HFFc6 (cell line): ENCODE data around the gene RBMS2. TPM values are rescaled to one million over a fixed set of nuclear protein-coding genes. Genes with fewer than 3 reads are reported as not detected.
"Not testable (repeated sequence)": the region's sequence is repeated elsewhere in the genome, so short reads cannot be mapped to it uniquely, and the experiment has no call there.

ENCODE experiments used
- DNase-seq: peaks from one replicate; pipeline ENCODE4 v3.0.0-alpha.2; 2018
- H3K27ac Mint-ChIP-seq: 2 replicates; pipeline ENCODE4 v1.8.0; 2020; ENCODE audit warnings: mild to moderate bottlenecking, mixed read lengths
- H3K27me3 Mint-ChIP-seq: 2 replicates; pipeline ENCODE4 v1.8.0; 2021; ENCODE audit warnings: mild to moderate bottlenecking, moderate library complexity, mixed read lengths; ENCODE audit not compliant: insufficient read depth
- H3K36me3 Mint-ChIP-seq: 2 replicates; pipeline ENCODE4 v1.8.0; 2021; ENCODE audit warnings: low read depth, mixed read lengths
- H3K4me1 Mint-ChIP-seq: 2 replicates; pipeline ENCODE4 v1.8.0; 2020; ENCODE audit warnings: low read depth, mixed read lengths
- H3K4me3 Mint-ChIP-seq: 2 replicates; pipeline ENCODE4 v1.8.0; 2020; ENCODE audit warnings: mild to moderate bottlenecking, moderate library complexity, mixed read lengths
- H3K9me3 Mint-ChIP-seq: 2 replicates; pipeline ENCODE4 v1.8.0; 2020; ENCODE audit warnings: mild to moderate bottlenecking, mixed read lengths
- total RNA-seq, 6 experiments: library from RNA; stranded (reverse); fragmentation: NEBNext Ultra II Directional; extraction: Animal tissue kit (Norgen Biotek cat#: 25700); gene quantifications; 2 replicates in 1 of 6; 3 replicates in 5 of 6; pipeline ENCODE4 v1.2.3, GENCODE V29; 2021
- TF ChIP-seq, protein P1 (sequence below): fragments of 200-600 bp; sonication (generic); IDR thresholded peaks from 2 replicates; pipeline ENCODE4 v1.5.0; 2021; ENCODE audit warnings: antibody characterized with exemption, mild to moderate bottlenecking

The RBMS2 gene
- total RNA-seq, 6 experiments from 2014 or later: 77.0 to 83.2 (median 81.7) TPM

DNA sequence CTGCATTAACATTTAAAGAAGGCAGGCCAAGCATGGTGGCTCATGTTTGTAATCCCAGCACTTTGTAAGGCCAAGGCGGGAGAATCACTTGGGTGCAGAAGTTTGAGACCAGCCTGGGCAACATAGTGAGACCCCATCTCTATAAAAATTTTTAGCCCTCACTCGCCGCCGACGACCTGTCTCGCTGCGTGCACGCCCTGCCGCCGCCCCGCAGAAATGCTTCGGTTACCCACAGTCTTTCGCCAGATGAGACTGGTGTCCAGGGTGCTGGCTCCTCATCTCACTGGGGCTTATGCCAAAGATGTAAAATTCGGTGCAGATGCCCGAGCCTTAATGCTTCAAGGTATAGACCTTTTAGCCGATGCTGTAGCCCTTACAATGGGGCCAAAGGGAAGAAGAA, 10.8 kb upstream of the RBMS2 start:
- Mint-ChIP-seq H3K27ac (no peak overlapping the region), H3K4me1 (peaks cover 8% of the 10 kb centered on the region), H3K4me3 (no peak overlapping the region), H3K9me3 (no peaks in the 10 kb centered on the region), H3K36me3 (no peaks in the 10 kb centered on the region), H3K27me3 (peaks cover 11% of the 10 kb centered on the region)
- TF ChIP-seq, protein P1, sequence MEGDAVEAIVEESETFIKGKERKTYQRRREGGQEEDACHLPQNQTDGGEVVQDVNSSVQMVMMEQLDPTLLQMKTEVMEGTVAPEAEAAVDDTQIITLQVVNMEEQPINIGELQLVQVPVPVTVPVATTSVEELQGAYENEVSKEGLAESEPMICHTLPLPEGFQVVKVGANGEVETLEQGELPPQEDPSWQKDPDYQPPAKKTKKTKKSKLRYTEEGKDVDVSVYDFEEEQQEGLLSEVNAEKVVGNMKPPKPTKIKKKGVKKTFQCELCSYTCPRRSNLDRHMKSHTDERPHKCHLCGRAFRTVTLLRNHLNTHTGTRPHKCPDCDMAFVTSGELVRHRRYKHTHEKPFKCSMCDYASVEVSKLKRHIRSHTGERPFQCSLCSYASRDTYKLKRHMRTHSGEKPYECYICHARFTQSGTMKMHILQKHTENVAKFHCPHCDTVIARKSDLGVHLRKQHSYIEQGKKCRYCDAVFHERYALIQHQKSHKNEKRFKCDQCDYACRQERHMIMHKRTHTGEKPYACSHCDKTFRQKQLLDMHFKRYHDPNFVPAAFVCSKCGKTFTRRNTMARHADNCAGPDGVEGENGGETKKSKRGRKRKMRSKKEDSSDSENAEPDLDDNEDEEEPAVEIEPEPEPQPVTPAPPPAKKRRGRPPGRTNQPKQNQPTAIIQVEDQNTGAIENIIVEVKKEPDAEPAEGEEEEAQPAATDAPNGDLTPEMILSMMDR: no peak
- no peak for DNase-seq

DNA sequence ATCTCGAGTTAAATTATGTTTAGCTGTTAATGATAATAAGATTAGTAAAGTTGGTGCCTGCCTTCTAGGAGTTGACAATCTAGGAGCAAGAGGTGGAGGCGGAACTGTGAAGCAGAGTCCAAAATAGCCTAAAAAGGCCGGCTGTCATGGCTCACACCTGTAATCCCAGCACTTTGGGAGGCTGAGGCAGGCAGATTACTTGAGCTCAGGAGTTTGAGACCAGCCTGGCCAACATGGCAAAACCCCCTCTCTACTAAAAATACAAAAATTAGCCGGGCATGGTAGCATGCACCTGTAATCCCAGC, 7.7 kb upstream of the RBMS2 start:
- peaks cover 32% of the 10 kb centered on the region for H3K4me1 Mint-ChIP-seq

DNA sequence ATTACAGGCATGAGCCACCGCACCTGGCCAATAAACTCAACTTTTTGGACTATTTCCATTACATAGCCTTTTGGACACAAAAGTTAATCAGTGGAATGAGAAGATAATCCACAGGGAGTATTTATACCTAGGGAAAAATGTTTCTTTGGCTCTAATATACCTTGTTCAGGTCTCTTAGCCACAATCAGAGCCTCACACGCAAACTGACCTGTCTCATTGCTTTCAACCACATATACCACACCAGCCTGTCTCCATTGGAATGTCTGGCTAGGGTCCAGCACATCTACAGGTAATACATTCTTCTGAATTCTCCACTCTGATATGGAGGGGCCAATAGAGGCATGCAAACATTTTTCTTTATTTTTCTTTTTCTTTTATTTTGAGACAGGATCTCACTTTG, 3.8 kb upstream of the RBMS2 start:
- Mint-ChIP-seq H3K36me3 (no peaks in the 10 kb centered on the region), H3K27ac (peak overlapping the region; percentile 55), H3K4me3 (peak overlapping the region; percentile 41; the same call in 1 of the 2 replicates), H3K4me1 (peaks cover 58% of the 10 kb centered on the region), H3K27me3 (no peaks in the 10 kb centered on the region), H3K9me3 (no peaks in the 10 kb centered on the region)
- DNase-seq: no peak
- TF ChIP-seq, protein P1: no peak

More for the DNA sequence above, 7.7 kb upstream of the RBMS2 start:
- DNase-seq, H3K36me3 Mint-ChIP-seq, H3K27me3 Mint-ChIP-seq, H3K27ac Mint-ChIP-seq, H3K9me3 Mint-ChIP-seq: not testable (repeated sequence)
- TF ChIP-seq, protein P1: peak; percentile 15; the same call in 1 of the 2 replicates
- peak overlapping the region; percentile 16; the same call in 1 of the 2 replicates for H3K4me3 Mint-ChIP-seq

DNA sequence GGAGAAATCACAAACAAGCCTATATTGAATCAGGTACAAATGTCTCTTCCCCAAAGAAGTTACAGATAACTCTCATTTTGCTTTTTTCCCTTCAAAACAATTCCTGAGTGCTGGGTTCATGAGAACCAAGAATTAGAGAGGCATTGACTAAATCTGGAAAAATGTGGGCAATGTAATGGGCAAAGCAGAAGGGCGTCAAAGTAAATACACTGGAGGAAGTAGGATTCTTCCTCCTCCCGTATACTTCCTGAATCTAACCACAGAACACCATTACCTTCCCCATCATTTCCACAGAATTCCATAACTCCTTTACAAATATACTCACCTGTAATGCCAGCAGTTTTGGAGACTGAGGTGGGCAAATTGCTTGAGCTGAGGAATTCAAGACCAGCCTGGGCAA, 3.0 kb upstream of the RBMS2 start:
- peak; percentile 61 for DNase-seq
- H3K36me3 Mint-ChIP-seq: no peaks in the 10 kb centered on the region
- H3K4me3 Mint-ChIP-seq: peak overlapping the region; percentile 41
- H3K9me3 Mint-ChIP-seq: no peaks in the 10 kb centered on the region
- H3K27ac Mint-ChIP-seq: peak overlapping the region; percentile 55
- peaks cover 55% of the 10 kb centered on the region for H3K4me1 Mint-ChIP-seq
- H3K27me3 Mint-ChIP-seq: no peaks in the 10 kb centered on the region
- TF ChIP-seq, protein P1: no peak

DNA sequence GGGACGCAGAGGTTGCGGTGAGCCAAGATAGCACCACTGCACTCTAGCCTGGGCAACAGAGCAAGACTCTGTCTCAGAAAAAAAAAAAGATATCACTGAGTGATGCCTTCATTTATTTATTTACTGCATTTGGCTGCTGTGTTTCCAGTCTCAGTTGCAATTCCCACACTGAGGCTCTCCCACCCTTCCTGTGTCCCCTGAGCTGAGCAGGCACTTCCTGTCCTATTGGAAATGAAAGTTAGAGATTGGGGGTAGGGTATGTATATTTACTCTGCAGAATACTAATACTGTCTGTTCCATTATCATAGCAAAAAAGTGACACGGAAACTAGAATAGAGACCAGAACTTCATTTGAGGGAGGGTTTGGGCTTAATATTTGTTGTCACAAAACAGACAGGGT, 1.6 kb upstream of the RBMS2 start:
- H3K4me1 Mint-ChIP-seq: peaks cover 58% of the 10 kb centered on the region
- H3K27ac Mint-ChIP-seq: peak overlapping the region; percentile 72
- peak overlapping the region; percentile 3; the same call in 1 of the 2 replicates for H3K4me3 Mint-ChIP-seq
- no peak for DNase-seq
- TF ChIP-seq, protein P1: no peak
- peaks cover 8% of the 10 kb centered on the region; the same call in 1 of the 2 replicates for H3K36me3 Mint-ChIP-seq
- no peaks in the 10 kb centered on the region for H3K27me3 Mint-ChIP-seq
- no peaks in the 10 kb centered on the region for H3K9me3 Mint-ChIP-seq

DNA sequence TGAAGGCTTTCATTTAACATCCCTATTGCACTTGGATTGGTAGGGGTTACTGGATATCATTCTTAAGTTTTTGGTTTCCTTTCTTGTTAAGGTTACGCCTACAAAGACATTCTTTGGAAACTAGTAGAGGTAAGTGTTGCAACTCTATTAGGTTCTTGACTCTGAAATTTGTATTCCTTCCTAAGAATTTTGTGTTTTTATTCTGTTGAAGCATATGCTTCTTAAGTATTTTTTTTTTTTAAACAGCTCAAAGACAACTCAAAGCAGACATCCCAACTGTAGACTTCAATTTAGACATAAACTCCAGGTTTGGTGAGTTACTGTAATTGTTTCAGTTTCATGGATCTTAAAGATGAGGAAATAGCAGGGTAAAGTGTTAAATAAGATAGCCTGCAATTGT, 1.1 kb upstream of the RBMS2 start:
- Mint-ChIP-seq H3K27ac (peak overlapping the region; percentile 72), H3K9me3 (no peaks in the 10 kb centered on the region), H3K4me3 (peak overlapping the region; percentile 92), H3K36me3 (peaks cover 8% of the 10 kb centered on the region; the same call in 1 of the 2 replicates), H3K27me3 (no peaks in the 10 kb centered on the region), H3K4me1 (peaks cover 58% of the 10 kb centered on the region)
- TF ChIP-seq, protein P1: no peak
- DNase-seq: no peak
